HepG2 (cell line): ENCODE data around the gene SSBP4. TPM values are rescaled to one million over a fixed set of nuclear protein-coding genes. Genes with fewer than 3 reads are reported as not detected.

Source experiments
- CHD4 ChIP-seq: fragments of 200-600 bp; sonication (generic); IDR thresholded peaks from 2 replicates; pipeline ENCODE4 v1.7.0; 2017; ENCODE audit warnings: mild to moderate bottlenecking, low read length, borderline replicate concordance
- EHMT2 ChIP-seq: fragments of 200-600 bp; sonication (generic); IDR thresholded peaks from 2 replicates; pipeline ENCODE4 v1.7.0; 2017; ENCODE audit warnings: antibody characterized with exemption, low read depth, low read length, borderline replicate concordance
- ELF4 ChIP-seq: sonication (generic); formaldehyde crosslinking; IDR thresholded peaks from 2 replicates; pipeline ENCODE4 v1.5.0; 2020; ENCODE audit warnings: missing genetic modification reagents, mild to moderate bottlenecking, moderate library complexity, borderline replicate concordance
- IRX3 ChIP-seq: sonication (generic); formaldehyde crosslinking; IDR thresholded peaks from 2 replicates; pipeline ENCODE4 v1.8.1; 2023; ENCODE audit warnings: mild to moderate bottlenecking, low read depth, missing genetic modification reagents, borderline replicate concordance
- ZNF3 ChIP-seq: IDR thresholded peaks from 2 replicates; pipeline ENCODE4 v1.7.0; 2017; ENCODE audit warnings: inconsistent platforms
- ZNF674 ChIP-seq: sonication (generic); formaldehyde crosslinking; IDR thresholded peaks from 2 replicates; pipeline ENCODE4 v1.5.0; 2020; ENCODE audit warnings: low read depth, mild to moderate bottlenecking, missing genetic modification reagents
- ZNF883 ChIP-seq: sonication (generic); formaldehyde crosslinking; IDR thresholded peaks from 2 replicates; pipeline ENCODE4 v1.5.1; 2020; ENCODE audit warnings: mild to moderate bottlenecking, missing genetic modification reagents; ENCODE audit errors: not compliant biosample characterization
- ZNF891 ChIP-seq: sonication (generic); formaldehyde crosslinking; IDR thresholded peaks from 2 replicates; pipeline ENCODE4 v1.5.0; 2020; ENCODE audit warnings: mild to moderate bottlenecking, missing genetic modification reagents
- polyA plus RNA-seq, 8 experiments: library from polyadenylated mRNA; depleted of rRNA in 3 of 8; stranded (reverse) in 7 of 8; unstranded in 1 of 8; fragments of >200 nt; fragmentation: Illumina TruSeq in 4 of 8; extraction: Trizol in 4 of 8; gene quantifications; 2 replicates each; pipeline versions ENCODE4 v1.2.1 to v1.2.3, GENCODE V29; 2011 to 2016; ENCODE audit warnings: low read depth in 4 of 8, missing spikeins in 1 of 8, mixed read lengths in 1 of 8; ENCODE audit not compliant: insufficient read depth in 1 of 8
- total RNA-seq, 5 experiments: library from RNA; depleted of rRNA; stranded (reverse); fragments of >200 nt; fragmentation: Illumina TruSeq; extraction: Trizol; gene quantifications; 2 replicates each; pipeline ENCODE4 v1.2.3, GENCODE V29; 2016; ENCODE audit warnings: low read depth in 1 of 5
- TF ChIP-seq, protein P1 (sequence below): sonication (generic); formaldehyde crosslinking; IDR thresholded peaks from 2 replicates; pipeline ENCODE4 v1.4.0; 2020; ENCODE audit warnings: mild to moderate bottlenecking, missing genetic modification reagents
- TF ChIP-seq, protein P2 (sequence below): sonication (generic); formaldehyde crosslinking; IDR thresholded peaks from 2 replicates; pipeline ENCODE4 v1.8.0; 2022; ENCODE audit warnings: missing genetic modification reagents, mild to moderate bottlenecking, moderate library complexity, borderline replicate concordance
- TF ChIP-seq, protein P3 (sequence below): IDR thresholded peaks from 2 replicates; pipeline ENCODE4 v1.6.1; 2016; ENCODE audit warnings: mild to moderate bottlenecking, missing biosample characterization, missing genetic modification reagents
- TF ChIP-seq, protein P4 (sequence below): sonication (generic); formaldehyde crosslinking; IDR thresholded peaks from 2 replicates; pipeline ENCODE4 v1.5.0; 2020; ENCODE audit warnings: missing genetic modification reagents
- TF ChIP-seq, protein P5 (sequence below): sonication (generic); formaldehyde crosslinking; IDR thresholded peaks from 2 replicates; pipeline ENCODE4 v1.4.0; 2020; ENCODE audit warnings: missing genetic modification reagents, borderline replicate concordance
- TF ChIP-seq, protein P6 (sequence below): sonication (generic); formaldehyde crosslinking; conservative IDR thresholded peaks from 2 replicates; pipeline ENCODE4 v1.4.0; 2020; ENCODE audit warnings: missing genetic modification reagents

Gene SSBP4
- total and polyA plus RNA-seq, 2 of the 13 experiments (the other 11 are each of a cell fraction or from before 2014, with no cell fraction given): 20.8 to 39.5 TPM

DNA sequence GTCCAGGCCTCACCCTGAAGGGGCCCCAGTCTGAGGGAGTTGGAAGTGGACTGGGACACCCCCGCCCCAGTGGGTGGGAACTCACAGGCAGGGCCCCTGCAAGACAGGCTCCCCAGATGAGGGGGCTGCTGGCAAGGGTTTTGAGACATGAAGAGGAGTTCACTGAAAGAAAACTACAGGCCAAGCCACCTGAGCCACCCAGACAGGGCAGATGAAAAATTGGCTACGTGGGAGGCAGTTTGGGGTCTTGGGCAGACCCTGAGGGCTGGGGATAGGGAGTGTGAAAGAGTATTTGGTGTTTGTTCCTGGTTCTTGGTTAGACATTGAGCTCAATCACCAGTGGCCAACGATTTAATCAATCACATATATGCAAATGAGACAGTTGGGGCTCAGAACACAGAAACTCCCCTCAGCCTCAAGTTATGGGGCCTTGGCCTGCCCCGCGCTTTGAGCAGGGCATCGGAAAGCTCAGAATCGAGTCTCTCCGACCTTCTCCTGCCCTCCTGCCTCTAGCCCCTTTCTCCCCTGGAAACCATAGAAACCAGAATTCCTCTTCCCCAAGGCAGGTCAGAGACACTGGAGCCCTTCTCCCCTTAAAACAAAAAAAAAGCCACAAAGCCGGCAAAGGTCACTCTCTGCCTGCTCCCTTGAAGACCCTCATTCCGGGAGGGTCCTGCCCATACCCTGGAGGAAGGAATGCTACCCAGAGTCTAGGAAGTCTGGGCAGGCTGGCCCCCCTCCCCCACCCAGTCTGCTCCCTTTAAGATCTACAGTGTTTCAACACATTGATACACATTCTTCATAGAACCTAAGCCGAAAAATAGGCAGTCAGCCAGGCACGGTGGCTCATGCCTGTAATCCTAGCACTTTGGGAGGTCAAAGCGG lies 20.1 kb downstream of the SSBP4 start (continued):
- peak; percentile 57; the same call in 1 of the 2 replicates for TF ChIP-seq CHD4
- no peak for TF ChIP-seq ZNF3 (CRISPR knock-in tag)
- TF ChIP-seq, protein P1, sequence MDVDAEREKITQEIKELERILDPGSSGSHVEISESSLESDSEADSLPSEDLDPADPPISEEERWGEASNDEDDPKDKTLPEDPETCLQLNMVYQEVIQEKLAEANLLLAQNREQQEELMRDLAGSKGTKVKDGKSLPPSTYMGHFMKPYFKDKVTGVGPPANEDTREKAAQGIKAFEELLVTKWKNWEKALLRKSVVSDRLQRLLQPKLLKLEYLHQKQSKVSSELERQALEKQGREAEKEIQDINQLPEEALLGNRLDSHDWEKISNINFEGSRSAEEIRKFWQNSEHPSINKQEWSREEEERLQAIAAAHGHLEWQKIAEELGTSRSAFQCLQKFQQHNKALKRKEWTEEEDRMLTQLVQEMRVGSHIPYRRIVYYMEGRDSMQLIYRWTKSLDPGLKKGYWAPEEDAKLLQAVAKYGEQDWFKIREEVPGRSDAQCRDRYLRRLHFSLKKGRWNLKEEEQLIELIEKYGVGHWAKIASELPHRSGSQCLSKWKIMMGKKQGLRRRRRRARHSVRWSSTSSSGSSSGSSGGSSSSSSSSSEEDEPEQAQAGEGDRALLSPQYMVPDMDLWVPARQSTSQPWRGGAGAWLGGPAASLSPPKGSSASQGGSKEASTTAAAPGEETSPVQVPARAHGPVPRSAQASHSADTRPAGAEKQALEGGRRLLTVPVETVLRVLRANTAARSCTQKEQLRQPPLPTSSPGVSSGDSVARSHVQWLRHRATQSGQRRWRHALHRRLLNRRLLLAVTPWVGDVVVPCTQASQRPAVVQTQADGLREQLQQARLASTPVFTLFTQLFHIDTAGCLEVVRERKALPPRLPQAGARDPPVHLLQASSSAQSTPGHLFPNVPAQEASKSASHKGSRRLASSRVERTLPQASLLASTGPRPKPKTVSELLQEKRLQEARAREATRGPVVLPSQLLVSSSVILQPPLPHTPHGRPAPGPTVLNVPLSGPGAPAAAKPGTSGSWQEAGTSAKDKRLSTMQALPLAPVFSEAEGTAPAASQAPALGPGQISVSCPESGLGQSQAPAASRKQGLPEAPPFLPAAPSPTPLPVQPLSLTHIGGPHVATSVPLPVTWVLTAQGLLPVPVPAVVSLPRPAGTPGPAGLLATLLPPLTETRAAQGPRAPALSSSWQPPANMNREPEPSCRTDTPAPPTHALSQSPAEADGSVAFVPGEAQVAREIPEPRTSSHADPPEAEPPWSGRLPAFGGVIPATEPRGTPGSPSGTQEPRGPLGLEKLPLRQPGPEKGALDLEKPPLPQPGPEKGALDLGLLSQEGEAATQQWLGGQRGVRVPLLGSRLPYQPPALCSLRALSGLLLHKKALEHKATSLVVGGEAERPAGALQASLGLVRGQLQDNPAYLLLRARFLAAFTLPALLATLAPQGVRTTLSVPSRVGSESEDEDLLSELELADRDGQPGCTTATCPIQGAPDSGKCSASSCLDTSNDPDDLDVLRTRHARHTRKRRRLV: 0 out of 2 replicates have a peak, but pooled peaks have one; percentile 55
- TF ChIP-seq, protein P2, sequence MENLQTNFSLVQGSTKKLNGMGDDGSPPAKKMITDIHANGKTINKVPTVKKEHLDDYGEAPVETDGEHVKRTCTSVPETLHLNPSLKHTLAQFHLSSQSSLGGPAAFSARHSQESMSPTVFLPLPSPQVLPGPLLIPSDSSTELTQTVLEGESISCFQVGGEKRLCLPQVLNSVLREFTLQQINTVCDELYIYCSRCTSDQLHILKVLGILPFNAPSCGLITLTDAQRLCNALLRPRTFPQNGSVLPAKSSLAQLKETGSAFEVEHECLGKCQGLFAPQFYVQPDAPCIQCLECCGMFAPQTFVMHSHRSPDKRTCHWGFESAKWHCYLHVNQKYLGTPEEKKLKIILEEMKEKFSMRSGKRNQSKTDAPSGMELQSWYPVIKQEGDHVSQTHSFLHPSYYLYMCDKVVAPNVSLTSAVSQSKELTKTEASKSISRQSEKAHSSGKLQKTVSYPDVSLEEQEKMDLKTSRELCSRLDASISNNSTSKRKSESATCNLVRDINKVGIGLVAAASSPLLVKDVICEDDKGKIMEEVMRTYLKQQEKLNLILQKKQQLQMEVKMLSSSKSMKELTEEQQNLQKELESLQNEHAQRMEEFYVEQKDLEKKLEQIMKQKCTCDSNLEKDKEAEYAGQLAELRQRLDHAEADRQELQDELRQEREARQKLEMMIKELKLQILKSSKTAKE (CRISPR knock-in tag): no peak
- no peak for TF ChIP-seq IRX3 (CRISPR knock-in tag)
- TF ChIP-seq, protein P3, sequence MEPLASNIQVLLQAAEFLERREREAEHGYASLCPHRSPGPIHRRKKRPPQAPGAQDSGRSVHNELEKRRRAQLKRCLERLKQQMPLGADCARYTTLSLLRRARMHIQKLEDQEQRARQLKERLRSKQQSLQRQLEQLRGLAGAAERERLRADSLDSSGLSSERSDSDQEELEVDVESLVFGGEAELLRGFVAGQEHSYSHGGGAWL: no peak
- TF ChIP-seq, protein P4, sequence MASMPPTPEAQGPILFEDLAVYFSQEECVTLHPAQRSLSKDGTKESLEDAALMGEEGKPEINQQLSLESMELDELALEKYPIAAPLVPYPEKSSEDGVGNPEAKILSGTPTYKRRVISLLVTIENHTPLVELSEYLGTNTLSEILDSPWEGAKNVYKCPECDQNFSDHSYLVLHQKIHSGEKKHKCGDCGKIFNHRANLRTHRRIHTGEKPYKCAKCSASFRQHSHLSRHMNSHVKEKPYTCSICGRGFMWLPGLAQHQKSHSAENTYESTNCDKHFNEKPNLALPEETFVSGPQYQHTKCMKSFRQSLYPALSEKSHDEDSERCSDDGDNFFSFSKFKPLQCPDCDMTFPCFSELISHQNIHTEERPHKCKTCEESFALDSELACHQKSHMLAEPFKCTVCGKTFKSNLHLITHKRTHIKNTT (CRISPR knock-in tag): no peak
- TF ChIP-seq, protein P5, sequence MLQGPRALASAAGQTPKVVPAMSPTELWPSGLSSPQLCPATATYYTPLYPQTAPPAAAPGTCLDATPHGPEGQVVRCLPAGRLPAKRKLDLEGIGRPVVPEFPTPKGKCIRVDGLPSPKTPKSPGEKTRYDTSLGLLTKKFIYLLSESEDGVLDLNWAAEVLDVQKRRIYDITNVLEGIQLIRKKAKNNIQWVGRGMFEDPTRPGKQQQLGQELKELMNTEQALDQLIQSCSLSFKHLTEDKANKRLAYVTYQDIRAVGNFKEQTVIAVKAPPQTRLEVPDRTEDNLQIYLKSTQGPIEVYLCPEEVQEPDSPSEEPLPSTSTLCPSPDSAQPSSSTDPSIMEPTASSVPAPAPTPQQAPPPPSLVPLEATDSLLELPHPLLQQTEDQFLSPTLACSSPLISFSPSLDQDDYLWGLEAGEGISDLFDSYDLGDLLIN: no peak
- TF ChIP-seq ELF4 (CRISPR knock-in tag): no peak
- no peak for TF ChIP-seq ZNF674 (CRISPR knock-in tag)
- no peak for TF ChIP-seq EHMT2
- TF ChIP-seq, protein P6, sequence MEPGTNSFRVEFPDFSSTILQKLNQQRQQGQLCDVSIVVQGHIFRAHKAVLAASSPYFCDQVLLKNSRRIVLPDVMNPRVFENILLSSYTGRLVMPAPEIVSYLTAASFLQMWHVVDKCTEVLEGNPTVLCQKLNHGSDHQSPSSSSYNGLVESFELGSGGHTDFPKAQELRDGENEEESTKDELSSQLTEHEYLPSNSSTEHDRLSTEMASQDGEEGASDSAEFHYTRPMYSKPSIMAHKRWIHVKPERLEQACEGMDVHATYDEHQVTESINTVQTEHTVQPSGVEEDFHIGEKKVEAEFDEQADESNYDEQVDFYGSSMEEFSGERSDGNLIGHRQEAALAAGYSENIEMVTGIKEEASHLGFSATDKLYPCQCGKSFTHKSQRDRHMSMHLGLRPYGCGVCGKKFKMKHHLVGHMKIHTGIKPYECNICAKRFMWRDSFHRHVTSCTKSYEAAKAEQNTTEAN (CRISPR knock-in tag): no peak
- no peak; the same call in 1 of the 2 replicates for TF ChIP-seq ZNF891
- TF ChIP-seq ZNF883 (CRISPR knock-in tag): peak; percentile 9
